ENCODE results near the gene PRAMEF18.
"Not testable (repeated sequence)": the region's sequence is repeated elsewhere in the genome, so short reads cannot be mapped to it uniquely, and the experiment has no call there.

PRAMEF18 gene

DNA sequence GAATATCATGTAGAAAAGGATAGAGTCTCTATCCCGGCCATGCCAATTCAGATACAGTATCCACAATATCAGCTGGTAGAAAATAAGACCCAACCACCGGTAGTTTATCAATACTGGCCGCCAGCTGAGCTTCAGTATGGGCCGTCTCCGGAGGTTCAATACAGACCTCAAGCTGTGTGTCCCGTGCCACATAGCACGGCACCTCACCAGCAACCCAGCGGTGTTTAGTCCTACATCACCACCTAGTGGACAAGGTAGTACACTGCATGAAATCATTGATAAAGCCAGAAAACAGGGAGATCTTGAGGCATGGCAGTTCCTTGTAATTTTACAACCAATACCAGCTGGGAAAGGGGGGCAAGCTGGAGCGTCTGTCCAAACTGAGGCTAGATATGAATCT, 17.2 kb downstream of the PRAMEF18 start:
- DNase-seq (ENCODE audit: low read depth, low spot score) = not testable (repeated sequence)

DNA sequence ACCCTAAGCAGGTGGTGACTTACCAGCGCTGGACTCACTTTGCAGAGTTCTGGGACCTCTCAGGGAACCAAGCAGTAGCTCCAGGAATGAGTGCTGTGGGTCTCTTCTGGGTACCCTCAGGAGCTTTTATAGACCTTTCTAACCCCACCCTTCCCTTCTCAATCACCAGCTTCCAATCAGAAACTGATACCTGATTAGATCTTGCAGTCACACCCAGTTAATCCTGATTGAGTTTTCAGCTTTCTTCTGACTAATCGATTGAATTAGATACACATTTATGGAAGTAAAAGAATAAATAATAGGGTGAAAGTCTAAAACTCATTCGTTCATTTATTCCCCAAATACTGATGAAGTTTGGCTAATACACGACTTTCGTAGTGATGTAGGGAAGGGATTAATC, 24.6 kb downstream of the PRAMEF18 start, which contains the start of gene PRAMEF13:
Gene PRAMEF13 (minus strand): TSS at position 101 of the 400 bp plus-strand sequence. CDS start 1,820 bp downstream, outside the sequence.
- not testable (repeated sequence) for DNase-seq (ENCODE audit: low read depth, low spot score)

Measured in iPS DF 19.7 (cell line).